Loucy (cell line): ENCODE results near the gene PABPN1.

Experiments
- H2AFZ ChIP-seq: fragments of 200-600 bp; sonication (generic); 2 replicates; pipeline ENCODE4 v1.6.0; 2016; ENCODE audit warnings: antibody characterized with exemption, mild to moderate bottlenecking, low read length, moderate library complexity
- H3F3A ChIP-seq: fragments of 200-600 bp; 2 replicates; pipeline ENCODE4 v1.6.0; 2016; ENCODE audit warnings: antibody characterized with exemption, low read depth, mild to moderate bottlenecking
- H3K27me3 ChIP-seq: fragments of 200-600 bp; sonication (generic); 2 replicates; pipeline ENCODE4 v1.6.1; 2014; ENCODE audit warnings: low read length, mild to moderate bottlenecking; ENCODE audit not compliant: insufficient read depth, poor library complexity, severe bottlenecking
- H3K36me3 ChIP-seq: fragments of 200-600 bp; sonication (generic); 2 replicates; pipeline ENCODE4 v1.6.1; 2016; ENCODE audit warnings: low read length; ENCODE audit not compliant: insufficient read depth
- H3K4me1 ChIP-seq: fragments of 200-600 bp; sonication (generic); 2 replicates; pipeline ENCODE4 v1.5.1; 2014; ENCODE audit warnings: low read length, mild to moderate bottlenecking; ENCODE audit not compliant: insufficient read depth, poor library complexity, severe bottlenecking
- H3K4me2 ChIP-seq: fragments of 200-600 bp; sonication (generic); 2 replicates; pipeline ENCODE4 v1.6.0; 2014; ENCODE audit warnings: antibody characterized with exemption, low read length, low read depth, mild to moderate bottlenecking; ENCODE audit not compliant: poor library complexity, severe bottlenecking
- H3K4me3 ChIP-seq: fragments of 200-600 bp; sonication (generic); 2 replicates; pipeline ENCODE4 v1.5.1; 2014; ENCODE audit warnings: low read length, mild to moderate bottlenecking, mixed read lengths; ENCODE audit not compliant: poor library complexity, severe bottlenecking
- H3K79me2 ChIP-seq: fragments of 200-600 bp; sonication (generic); 2 replicates; pipeline ENCODE4 v1.6.1; 2014; ENCODE audit warnings: low read length; ENCODE audit not compliant: insufficient read depth
- H3K9ac ChIP-seq: fragments of 200-600 bp; sonication (generic); 2 replicates; pipeline ENCODE4 v1.6.0; 2014; ENCODE audit warnings: mild to moderate bottlenecking, low read depth, low read length, moderate library complexity; ENCODE audit not compliant: poor library complexity, severe bottlenecking
- H3K9me2 ChIP-seq: fragments of 200-600 bp; sonication (generic); replicated peaks from 2 replicates; pipeline ENCODE4 v1.6.1; 2016; ENCODE audit warnings: low read depth, low read length, mixed read lengths
- H3K9me3 ChIP-seq: fragments of 200-600 bp; sonication (generic); 2 replicates; pipeline ENCODE4 v1.6.1; 2014; ENCODE audit warnings: mild to moderate bottlenecking, antibody characterized with exemption, low read length, low read depth; ENCODE audit not compliant: insufficient read depth
- H4K20me1 ChIP-seq: fragments of 200-600 bp; sonication (generic); 2 replicates; pipeline ENCODE4 v1.6.0; 2014; ENCODE audit warnings: antibody characterized with exemption, low read length, mild to moderate bottlenecking; ENCODE audit not compliant: insufficient read depth, poor library complexity, severe bottlenecking
- CTCF ChIP-seq: fragments of 200-600 bp; sonication (generic); conservative IDR thresholded peaks from 2 replicates; pipeline ENCODE4 v1.5.1; 2014; ENCODE audit warnings: mild to moderate bottlenecking, antibody characterized with exemption, low read length
- EZH2phosphoT487 ChIP-seq: fragments of 200-600 bp; IDR thresholded peaks from 2 replicates; pipeline ENCODE4 v1.6.1; 2018; ENCODE audit warnings: antibody characterized with exemption, mild to moderate bottlenecking, moderate library complexity, borderline replicate concordance

PABPN1 gene

GRCh38 chr14:23306412-23307145 is 14.7 kb upstream of the PABPN1 start, which contains the start of gene BCL2L2:
Gene BCL2L2 (plus strand): TSS chr14:23306833. CDS start chr14:23307768, 935 bp downstream.
- H3K4me3 ChIP-seq, result peak within 1 kb of the TSS; percentile 85
- no peaks in the 10 kb centered on the region for H3F3A ChIP-seq
- no peaks in the 10 kb centered on the region for H3K27me3 ChIP-seq
- H3K9me3 ChIP-seq, result no peaks in the 10 kb centered on the region
- TF ChIP-seq CTCF (no peak), EZH2phosphoT487 (no peak)
- peaks cover 35% of the 10 kb centered on the region for H3K4me1 ChIP-seq
- no peaks in the 10 kb centered on the region for H3K36me3 ChIP-seq
- peak within 1 kb of the TSS; percentile 97 for H3K9ac ChIP-seq
- peaks cover 51% of the 10 kb centered on the region for H3K79me2 ChIP-seq
- H2AFZ ChIP-seq, result peak within 1 kb of the TSS; percentile 76
- peak within 1 kb of the TSS; percentile 91 for H3K4me2 ChIP-seq
- peaks cover 9% of the 10 kb centered on the region for H4K20me1 ChIP-seq
- H3K9me2 ChIP-seq, result no peaks in the 10 kb centered on the region

- Histone ChIP-seq H3K4me2 (peak overlapping the region; percentile 91), H3K9me2 (no peaks in the 10 kb centered on the region), H3F3A (no peaks in the 10 kb centered on the region), H4K20me1 (peaks cover 9% of the 10 kb centered on the region), H3K9me3 (no peaks in the 10 kb centered on the region), H3K4me3 (peak overlapping the region; percentile 85), H3K9ac (peak overlapping the region; percentile 97), H3K36me3 (no peaks in the 10 kb centered on the region), H3K27me3 (no peaks in the 10 kb centered on the region), H3K79me2 (peaks cover 51% of the 10 kb centered on the region), H3K4me1 (peaks cover 35% of the 10 kb centered on the region), H2AFZ (no peak overlapping the region)
- TF ChIP-seq CTCF (no peak), EZH2phosphoT487 (no peak)
Measured at GRCh38 chr14:23307146-23307530, 14.1 kb upstream of the PABPN1 start.

- Histone ChIP-seq H3K9ac (peak overlapping the region; percentile 97), H3K9me3 (no peaks in the 10 kb centered on the region), H3K79me2 (peaks cover 51% of the 10 kb centered on the region), H2AFZ (no peak overlapping the region), H3K4me1 (peaks cover 35% of the 10 kb centered on the region), H3F3A (no peaks in the 10 kb centered on the region), H3K36me3 (no peaks in the 10 kb centered on the region), H3K4me2 (peak overlapping the region; percentile 91), H3K27me3 (no peaks in the 10 kb centered on the region), H3K4me3 (peak overlapping the region; percentile 85), H3K9me2 (no peaks in the 10 kb centered on the region), H4K20me1 (peaks cover 9% of the 10 kb centered on the region)
- TF ChIP-seq CTCF, result no peak
Measured at GRCh38 chr14:23307687-23308644, 13.3 kb upstream of the PABPN1 start.
